Sigmoid colon (tissue), 3 donors: ENCODE data around the gene LGALS7B.
"Not testable (repeated sequence)": the region's sequence is repeated elsewhere in the genome, so short reads cannot be mapped to it uniquely, and the experiment has no call there.

Source experiments
- CTCF ChIP-seq, 4 experiments: fragments of 450-650 bp in 3 of 4; fragments of 200-600 bp in 1 of 4; IDR thresholded peaks; one replicate each; pipeline ENCODE4 v1.5.1; 2016 to 2019; ENCODE audit warnings: antibody characterized with exemption in 4 of 4, mild to moderate bottlenecking in 3 of 4, moderate library complexity in 2 of 4
- POLR2A ChIP-seq, 2 donors: fragments of 450-650 bp; IDR thresholded peaks; one replicate each; pipeline ENCODE4 v1.6.1; 2016; ENCODE audit warnings: antibody characterized with exemption in 2 of 2, mild to moderate bottlenecking in 2 of 2, moderate library complexity in 2 of 2

GRCh38 chr19:38821230-38821825, 32.3 kb downstream of the LGALS7B start:
- TF ChIP-seq CTCF, POLR2A (IDR thresholded peaks at IDR 0.05): not testable (repeated sequence)
